GM03348 (cell line): ENCODE measurements around the gene JAML.
"Not testable (repeated sequence)": the region's sequence is repeated elsewhere in the genome, so short reads cannot be mapped to it uniquely, and the experiment has no call there.

Experiments
- DNase-seq: peaks from one replicate; pipeline ENCODE4 v3.0.0; 2012; ENCODE audit warnings: low spot score

Gene JAML

GRCh38 chr11:118193910-118194566 is 30.8 kb downstream of the JAML start:
- DNase-seq, result no peak

GRCh38 chr11:118192817-118193216 is 32.0 kb downstream of the JAML start:
- DNase-seq, result not testable (repeated sequence)

DNA sequence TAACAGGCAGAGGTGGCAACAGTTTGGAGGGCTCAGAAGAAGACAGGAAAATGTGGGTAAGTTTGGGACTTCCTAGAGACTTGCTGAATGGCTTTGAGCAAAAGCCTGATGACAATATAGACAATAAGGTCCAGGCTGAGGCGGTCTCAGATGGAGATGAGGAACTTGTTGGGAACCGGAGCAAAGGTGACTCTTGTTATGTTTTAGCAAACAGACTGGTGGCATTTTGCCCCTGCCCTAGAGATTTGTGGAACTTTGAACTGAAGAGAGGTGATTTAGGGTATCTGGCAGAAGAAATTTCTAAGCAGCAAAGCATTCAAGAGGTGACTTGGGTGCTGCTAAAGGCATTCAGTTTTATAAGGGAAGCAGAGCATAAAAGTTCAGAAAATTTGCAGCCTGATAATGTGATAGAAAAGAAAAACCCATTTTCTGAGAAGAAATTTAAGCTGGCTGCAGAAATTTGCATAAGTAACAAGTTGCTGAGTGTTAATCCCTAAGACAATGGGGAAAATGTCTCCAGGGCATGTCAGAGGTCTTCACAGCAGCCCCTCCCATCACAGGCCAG is 33.8 kb downstream of the JAML start:
- not testable (repeated sequence) for DNase-seq

GRCh38 chr11:118186346-118187107 is 38.3 kb downstream of the JAML start:
- DNase-seq, result no peak

DNA sequence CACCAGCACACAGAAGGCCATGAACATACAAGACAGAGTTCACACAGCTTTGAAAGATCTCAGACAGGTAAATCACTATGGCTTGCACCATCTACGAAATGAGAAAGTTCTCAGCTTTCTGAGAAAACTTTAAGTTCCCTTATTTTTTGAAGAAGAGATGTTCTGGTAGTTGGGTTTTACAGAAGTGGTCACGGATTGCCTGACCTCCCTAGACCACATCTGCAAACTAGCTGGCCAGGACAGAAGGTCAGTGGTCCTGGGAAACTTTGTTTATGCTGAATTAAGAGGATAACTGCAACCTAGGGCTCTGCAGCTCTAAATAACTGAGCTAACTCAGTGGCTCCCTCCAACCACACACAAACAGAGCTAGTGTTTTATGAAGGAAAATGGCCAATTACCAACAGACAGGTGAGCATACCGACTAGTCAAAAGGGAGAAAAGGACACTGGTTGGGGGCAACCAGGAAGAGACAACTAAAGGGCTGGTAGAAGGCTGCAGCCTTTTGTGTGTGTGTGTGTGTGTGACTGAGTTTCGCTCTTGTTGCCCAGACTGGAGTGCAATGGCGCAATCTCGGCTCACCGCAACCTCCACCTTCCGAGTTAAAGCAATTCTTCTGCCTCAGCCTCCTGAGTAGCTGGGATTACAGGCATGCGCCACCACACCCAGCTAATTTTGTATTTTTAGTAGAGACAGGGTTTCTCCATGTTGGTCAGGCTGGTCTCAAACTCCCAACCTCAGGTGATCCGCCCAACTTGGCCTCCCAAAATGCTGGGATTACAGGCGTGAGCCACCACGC is 39.8 kb downstream of the JAML start:
- no peak for DNase-seq

DNA sequence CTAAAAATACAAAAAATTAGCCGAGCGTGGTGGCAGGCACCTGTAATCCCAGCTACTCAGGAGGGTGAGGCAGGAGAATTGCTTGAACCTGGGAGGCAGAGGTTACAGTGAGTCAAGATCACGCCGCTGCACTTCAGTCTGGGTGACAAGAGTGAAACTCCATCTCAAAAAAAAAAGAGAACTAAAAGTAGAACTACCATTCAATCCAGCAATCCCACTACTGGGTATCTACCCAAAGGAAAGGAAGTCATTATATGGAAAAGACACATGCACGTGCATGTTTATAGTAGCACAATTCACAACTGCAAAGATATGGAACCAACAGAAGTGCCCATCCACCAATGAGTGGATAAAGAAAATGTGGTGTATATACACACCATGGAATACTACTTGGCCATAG is 41.1 kb downstream of the JAML start:
- DNase-seq, result not testable (repeated sequence)

- DNase-seq, result no peak
These were observed 44.5 kb downstream of the JAML start for GRCh38 chr11:118180300-118180703.

DNA sequence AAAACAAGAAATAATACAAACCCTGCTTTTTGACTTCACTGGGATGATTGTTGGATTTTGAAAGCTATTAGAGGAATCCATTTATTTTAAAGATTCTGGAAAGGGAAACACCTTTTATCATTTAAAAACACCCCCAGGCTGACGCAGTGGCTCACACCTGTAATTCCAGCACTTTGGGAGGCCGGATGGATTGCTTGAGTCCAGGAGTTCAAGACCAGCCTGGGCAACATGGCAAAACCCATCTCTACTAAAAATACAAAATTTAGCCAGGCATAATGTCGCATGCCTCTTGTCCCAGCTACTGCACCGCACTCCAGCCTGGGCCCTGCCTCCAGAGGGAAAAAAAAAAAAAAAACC is 48.1 kb downstream of the JAML start:
- no peak for DNase-seq

DNA sequence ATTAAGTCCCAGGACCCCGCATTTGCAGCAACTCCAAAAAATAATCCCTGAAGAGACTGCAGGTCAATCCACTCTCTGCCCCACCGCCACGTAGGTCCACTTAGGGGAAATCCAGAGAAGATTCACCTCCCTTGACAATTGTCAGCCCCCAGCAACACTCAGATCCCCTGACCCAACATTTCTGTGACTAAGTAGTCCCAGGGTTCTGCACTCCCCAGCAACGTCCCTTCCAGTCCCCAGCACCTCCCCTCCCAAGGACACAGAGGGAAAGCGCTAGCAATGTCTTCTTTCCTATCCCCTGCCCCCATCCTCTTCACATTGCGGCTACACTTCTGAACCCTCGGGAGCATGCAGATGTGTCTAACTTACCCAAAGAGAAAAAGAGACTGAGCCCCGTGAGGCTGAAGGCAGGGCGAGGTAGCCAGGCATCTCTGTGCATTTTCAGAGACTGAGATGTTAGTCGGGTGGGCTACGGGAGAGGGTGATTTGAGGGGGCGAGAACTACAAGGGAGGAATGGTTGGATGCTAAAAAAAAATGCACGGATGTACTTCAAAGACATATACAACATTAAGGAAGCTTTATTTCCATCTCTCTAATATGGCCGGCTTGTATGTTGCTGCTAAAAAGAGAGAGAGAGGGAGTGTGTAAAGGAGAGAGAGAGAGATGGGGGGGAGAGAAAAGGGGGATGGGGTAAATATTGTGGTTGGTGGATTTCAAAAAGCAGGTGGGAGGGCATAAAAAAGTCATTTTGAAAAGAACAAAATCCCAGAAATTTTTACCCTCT is 48.6 kb downstream of the JAML start, which contains the start of gene SCN2B:
Gene SCN2B (minus strand): TSS at position 647 of the 785 bp plus-strand sequence. CDS start 208 bp downstream, at position 439.
- no peak for DNase-seq

DNA sequence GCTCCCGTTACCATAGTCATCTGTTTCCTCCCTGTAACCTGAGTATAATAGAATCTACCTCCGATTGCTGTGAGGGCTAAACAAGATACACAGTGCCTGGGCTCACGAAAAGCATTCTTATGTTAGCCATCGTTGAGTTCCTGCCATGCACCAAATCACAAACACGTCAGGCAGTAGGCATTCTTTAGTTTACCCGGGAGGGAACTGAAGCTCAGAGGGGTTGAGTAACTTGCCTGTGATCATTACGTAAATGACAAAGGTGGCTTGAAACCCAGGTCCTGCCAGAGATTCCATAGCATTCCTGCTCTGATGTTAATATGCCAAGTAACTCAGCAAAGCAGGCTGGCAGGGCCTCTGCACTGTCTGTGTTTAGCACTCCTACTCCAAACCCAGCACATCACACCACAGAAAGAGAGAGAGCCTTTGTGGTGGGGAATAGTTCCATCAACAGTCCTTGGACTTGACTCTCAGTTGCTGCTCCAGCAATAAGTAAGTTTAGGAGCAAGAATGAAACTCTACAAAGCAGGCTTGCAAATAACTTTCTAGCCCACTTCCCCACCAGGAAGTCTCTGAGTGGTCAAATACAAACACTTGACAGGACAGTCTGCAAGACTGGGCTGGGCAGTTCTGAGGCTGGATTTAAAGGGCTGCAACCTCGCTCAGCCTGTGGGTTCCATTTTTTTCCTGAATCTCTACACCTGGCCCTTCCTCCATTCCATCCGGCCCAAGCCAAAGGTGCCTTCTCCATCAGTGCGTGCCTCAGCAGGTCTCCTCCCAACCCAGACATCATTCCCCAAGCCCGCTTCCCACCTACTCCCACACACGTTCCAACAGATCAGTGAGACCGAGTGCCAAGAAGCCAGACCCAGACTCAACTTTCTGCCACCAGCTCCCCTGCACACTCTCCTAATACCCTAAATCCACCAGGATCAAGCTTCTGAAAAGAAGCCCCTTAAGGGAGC is 49.5 kb downstream of the JAML start:
- no peak for DNase-seq

- no peak for DNase-seq
These were observed 50.7 kb downstream of the JAML start for GRCh38 chr11:118174006-118174567.

- DNase-seq, result no peak
These were observed 52.5 kb downstream of the JAML start for GRCh38 chr11:118172356-118172755.

DNA sequence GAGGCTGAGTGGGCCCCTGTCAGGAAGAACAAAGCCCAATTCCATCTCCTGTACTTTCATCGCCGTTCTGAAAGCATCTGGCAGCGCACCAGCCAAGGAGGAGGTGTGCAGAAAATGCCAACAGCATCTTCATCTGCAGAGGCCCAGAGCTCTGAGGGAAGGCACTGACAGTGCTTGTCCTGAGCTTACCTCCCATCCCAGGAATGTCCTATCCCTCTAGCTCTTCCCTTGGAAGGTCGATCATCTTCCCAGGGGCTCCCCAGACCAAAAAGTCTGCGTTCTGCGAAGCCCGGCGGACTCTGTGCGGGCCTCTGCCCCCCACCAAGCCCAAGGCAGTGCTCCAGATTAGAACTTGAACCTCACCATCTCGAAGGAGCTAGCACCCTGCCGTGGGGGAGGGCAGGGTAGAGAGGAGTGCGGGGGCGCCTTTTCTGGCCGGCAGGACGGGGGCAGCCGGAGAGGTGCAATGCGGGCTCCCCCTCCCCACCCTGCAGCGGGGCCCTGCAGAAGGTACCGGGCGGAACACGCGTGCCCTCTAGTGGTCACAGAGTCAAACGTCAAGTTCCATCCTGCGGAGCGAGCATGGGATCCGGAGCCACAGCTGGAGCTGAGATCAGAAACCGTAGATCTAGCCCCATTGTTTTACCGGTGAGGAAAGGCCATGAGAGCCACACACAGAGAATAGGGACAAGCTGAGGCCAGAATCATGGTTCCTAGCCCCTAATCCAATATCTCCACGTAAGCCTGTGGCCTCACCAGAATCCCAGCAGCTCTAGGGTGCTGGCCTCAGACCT is 53.3 kb downstream of the JAML start:
- DNase-seq, result peak; percentile 91

DNA sequence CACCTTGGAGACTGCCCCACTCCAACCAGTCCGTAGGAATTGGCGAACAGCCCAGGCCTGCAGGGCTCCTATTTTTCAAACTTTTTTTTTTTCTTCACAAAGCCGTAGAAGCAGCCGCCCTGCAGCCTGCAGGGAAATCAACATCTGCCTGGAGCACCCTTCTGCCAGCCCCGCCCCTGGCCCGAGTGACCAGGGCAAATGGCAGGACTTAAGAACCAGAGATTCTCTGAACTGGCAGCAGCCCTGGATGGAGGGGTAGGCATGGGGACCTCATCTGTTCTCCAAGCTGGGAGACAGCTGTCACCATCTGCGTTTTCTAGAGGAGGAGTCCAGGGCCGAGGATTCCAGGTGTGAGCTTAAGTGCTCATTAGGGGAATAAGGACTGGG is 53.9 kb downstream of the JAML start:
- no peak for DNase-seq

- DNase-seq, result no peak
These were observed 54.6 kb downstream of the JAML start for GRCh38 chr11:118170231-118170630.

- DNase-seq, result no peak
These were observed 55.3 kb downstream of the JAML start for GRCh38 chr11:118169300-118170140.

- DNase-seq, result no peak
These were observed 56.1 kb downstream of the JAML start for GRCh38 chr11:118168751-118169150.

DNA sequence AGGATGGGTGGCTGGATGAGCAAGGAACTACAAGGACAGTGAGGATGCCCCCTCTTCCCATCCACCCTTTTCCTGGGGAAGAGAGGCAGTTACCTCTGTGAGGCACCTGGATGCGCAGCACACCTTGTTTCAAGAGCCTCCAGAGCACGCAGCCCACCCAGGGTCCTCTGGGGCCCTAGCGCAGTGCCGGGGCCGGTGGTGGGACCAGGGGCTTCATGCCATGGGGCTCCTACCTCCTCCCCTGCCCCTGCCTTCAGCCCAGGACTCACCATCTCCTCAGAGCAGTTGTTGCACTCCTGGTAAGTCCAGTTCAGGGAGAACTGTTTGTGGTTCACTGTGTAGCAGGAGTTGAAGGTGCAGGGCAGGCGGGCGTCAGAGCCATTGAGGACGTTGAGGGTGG is 56.5 kb downstream of the JAML start:
- no peak for DNase-seq
